Measurements from ENCODE around the gene FNTB. TPM values are rescaled to one million over a fixed set of nuclear protein-coding genes. Genes with fewer than 3 reads are reported as not detected.

FNTB gene
- total and polyA plus RNA-seq, 2 donors (not counting 3 experiments of a cell fraction or from before 2014, with no cell fraction given): 21.0 to 21.6 TPM

GRCh38 chr14:65106736-65107135, 120.0 kb downstream of the FNTB start:
- CTCF ChIA-PET: interaction anchor here (1.1 kb wide), 1 partner anchor 120 kb away, joined by 3 read pairs; no protein-coding TSS in a partner anchor
- no peak overlapping the region for H3K9ac ChIP-seq (replicated peaks; ENCODE audit: extremely low read depth, insufficient read depth, low read length)
- H2AFZ ChIP-seq (ENCODE audit: low read depth, low read length): no peak overlapping the region
- no peaks in the 10 kb centered on the region for H4K20me1 ChIP-seq (replicated peaks; ENCODE audit: control insufficient read depth, extremely low read depth, insufficient read depth, low read length)
- intact Hi-C loops (cut with micrococcal nuclease) (no loop called here), dilution Hi-C loops (cut with MboI; ENCODE audit: extremely low pct_ligation_motif_present, low sequenced_read_pairs) (no loop called here)
- TF ChIP-seq POLR2AphosphoS5 (IDR thresholded peaks at IDR 0.05; ENCODE audit: insufficient read depth, low read depth, low read length) (no peak), JUN (IDR thresholded peaks at IDR 0.05; ENCODE audit: borderline replicate concordance, insufficient read depth, insufficient read length, low read depth) (no peak), MAX (IDR thresholded peaks at IDR 0.05; ENCODE audit: insufficient read depth, insufficient read length) (no peak), EZH2 (IDR thresholded peaks at IDR 0.05; ENCODE audit: borderline replicate concordance, low read depth, low read length, severe bottlenecking) (no peak), FOS (IDR thresholded peaks at IDR 0.05; ENCODE audit: borderline replicate concordance, insufficient read depth, low read length) (no peak), MYC (IDR thresholded peaks at IDR 0.05; ENCODE audit: low read depth, low read length) (no peak), GATA2 (IDR thresholded peaks at IDR 0.05; ENCODE audit: insufficient read depth, insufficient read length, low read depth, low read length) (no peak), CTCF (IDR thresholded peaks at IDR 0.05; ENCODE audit: extremely low read depth in 1 of 2, insufficient read depth in 1 of 2, low read depth in 1 of 2, low read length in 2 of 2) (no peak), POLR2A (IDR thresholded peaks at IDR 0.05; ENCODE audit: low read depth, low read length) (no peak)
- no TSS peak for BruUV-seq (replicated peaks)
- H3K36me3 ChIP-seq (ENCODE audit: control insufficient read depth in 2 of 2, extremely low read depth in 1 of 2, insufficient read depth in 2 of 2, low read length in 2 of 2): no peaks in the 10 kb centered on the region
- H3K4me1 ChIP-seq (ENCODE audit: control insufficient read depth, extremely low read depth, insufficient read depth, low read length): peaks cover 7% of the 10 kb centered on the region
- no peaks in the 10 kb centered on the region for H3K9me1 ChIP-seq (replicated peaks; ENCODE audit: control insufficient read depth, extremely low read depth, insufficient read depth, low read length)
- H3K27me3 ChIP-seq (ENCODE audit: control insufficient read depth in 2 of 2, insufficient read depth in 2 of 2, low read length in 2 of 2): no peaks in the 10 kb centered on the region
- peaks cover 3% of the 10 kb centered on the region for H3K79me2 ChIP-seq (ENCODE audit: control insufficient read depth, insufficient read depth, low read length)
- POLR2A ChIA-PET: no interaction called here
- H3K4me3 ChIP-seq (replicated peaks in 1 of 3; ENCODE audit: insufficient read depth in 1 of 3, low read depth in 1 of 3, low read length in 3 of 3): no peak overlapping the region
- no peak overlapping the region for H3K27ac ChIP-seq (ENCODE audit: insufficient read depth, low read depth, low read length)
- H3K4me2 ChIP-seq (ENCODE audit: insufficient read depth, low read length): no peak overlapping the region
- DNase-seq (ENCODE audit: low read depth, low spot score): no peak
- no peaks in the 10 kb centered on the region for H3K9me3 ChIP-seq (replicated peaks; ENCODE audit: control insufficient read depth, insufficient read depth, low read length)
- FAIRE-seq: no peak

Measured in endothelial cell of umbilical vein (primary cell).